Measurements from ENCODE around the gene PKD2L1.
A peak's percentile ranks its signal among the peaks of the same experiment; 100 is the strongest.
"Not testable (repeated sequence)": the region's sequence is repeated elsewhere in the genome, so short reads cannot be mapped to it uniquely, and the experiment has no call there.

Gene PKD2L1

GRCh38 chr10:100330079-100330478 is at the start of gene PKD2L1:
PKD2L1 (minus strand) TSS chr10:100330228; CDS start chr10:100330103, 125 bp downstream.
- no peak for DNase-seq

- DNase-seq: no peak
Measured at GRCh38 chr10:100377830-100378229, 47.8 kb upstream of the PKD2L1 start.

GRCh38 chr10:100376656-100377055 is 46.6 kb upstream of the PKD2L1 start:
- not testable (repeated sequence) for DNase-seq

GRCh38 chr10:100374677-100375353 is 44.8 kb upstream of the PKD2L1 start:
- not testable (repeated sequence) for DNase-seq

GRCh38 chr10:100374200-100374655 is 44.2 kb upstream of the PKD2L1 start:
- DNase-seq: no peak

GRCh38 chr10:100373298-100374199 is 43.5 kb upstream of the PKD2L1 start:
- DNase-seq: peak; percentile 84 to 90

- no peak for DNase-seq
Measured at GRCh38 chr10:100372415-100373297, 42.6 kb upstream of the PKD2L1 start.

- no peak for DNase-seq
Measured at GRCh38 chr10:100371482-100372027, 41.5 kb upstream of the PKD2L1 start.

- DNase-seq: no peak
Measured at GRCh38 chr10:100370714-100371481, 40.9 kb upstream of the PKD2L1 start.

- no peak for DNase-seq
Measured at GRCh38 chr10:100368721-100369120, 38.7 kb upstream of the PKD2L1 start.

- DNase-seq: no peak
Measured at GRCh38 chr10:100364735-100365391, 34.8 kb upstream of the PKD2L1 start.

GRCh38 chr10:100364175-100364574 is 34.1 kb upstream of the PKD2L1 start:
- DNase-seq: no peak

GRCh38 chr10:100362570-100363496 is 32.8 kb upstream of the PKD2L1 start:
- no peak for DNase-seq

GRCh38 chr10:100360234-100360633 is 30.2 kb upstream of the PKD2L1 start:
- DNase-seq: no peak

GRCh38 chr10:100359529-100360150 is 29.6 kb upstream of the PKD2L1 start:
- DNase-seq: no peak

GRCh38 chr10:100359030-100359432 is 29.0 kb upstream of the PKD2L1 start:
- DNase-seq: no peak

GRCh38 chr10:100357059-100357858 is 27.2 kb upstream of the PKD2L1 start:
- DNase-seq: no peak

Measured in NCI-H1930 (cell line).